Stimulated activated CD8-positive, alpha-beta memory T cell treated with anti-CD3 and anti-CD28 coated beads, Interleukin-12 subunit alpha, Interleukin-12 subunit beta, amount 100 ng/mL, for 1 hour (primary cell): ENCODE data around the gene PVALEF.

Experiments
- DNase-seq: peaks from one replicate; pipeline ENCODE4 v3.0.0-alpha.2; 2020; ENCODE audit warnings: low read depth

Gene PVALEF

DNA sequence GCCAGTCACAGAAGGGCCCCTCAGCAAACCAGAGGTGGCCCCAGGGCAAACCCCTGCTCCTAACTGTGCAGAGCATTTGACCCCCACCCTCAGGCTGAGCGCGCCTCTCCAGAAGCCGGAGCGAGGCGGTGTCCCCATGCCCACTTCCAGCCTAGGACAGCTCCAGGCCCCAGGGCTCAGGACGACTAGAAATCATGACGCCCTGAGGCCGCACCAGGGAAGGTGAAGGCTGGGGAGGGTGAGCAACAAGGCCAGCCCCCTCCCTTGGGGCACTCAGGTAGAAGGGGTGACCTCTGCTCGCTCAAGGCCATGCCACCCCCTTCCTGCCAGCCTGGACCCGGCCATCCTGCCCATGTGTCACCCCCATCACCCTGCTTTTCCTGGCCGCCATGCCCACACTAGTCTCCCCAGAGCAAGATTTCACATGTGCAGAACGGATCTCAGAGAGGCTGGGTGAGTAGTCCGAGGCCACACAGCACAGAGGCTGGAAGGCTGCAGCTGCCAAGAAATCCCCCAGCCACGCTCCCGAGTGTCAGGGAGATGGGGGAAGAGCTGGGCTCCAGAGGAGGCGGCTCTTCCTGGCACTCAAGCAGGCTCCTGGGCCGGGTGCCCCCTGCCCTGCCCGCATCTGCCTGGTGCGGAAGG lies 2.1 kb upstream of the PVALEF start:
- DNase-seq = no peak

DNA sequence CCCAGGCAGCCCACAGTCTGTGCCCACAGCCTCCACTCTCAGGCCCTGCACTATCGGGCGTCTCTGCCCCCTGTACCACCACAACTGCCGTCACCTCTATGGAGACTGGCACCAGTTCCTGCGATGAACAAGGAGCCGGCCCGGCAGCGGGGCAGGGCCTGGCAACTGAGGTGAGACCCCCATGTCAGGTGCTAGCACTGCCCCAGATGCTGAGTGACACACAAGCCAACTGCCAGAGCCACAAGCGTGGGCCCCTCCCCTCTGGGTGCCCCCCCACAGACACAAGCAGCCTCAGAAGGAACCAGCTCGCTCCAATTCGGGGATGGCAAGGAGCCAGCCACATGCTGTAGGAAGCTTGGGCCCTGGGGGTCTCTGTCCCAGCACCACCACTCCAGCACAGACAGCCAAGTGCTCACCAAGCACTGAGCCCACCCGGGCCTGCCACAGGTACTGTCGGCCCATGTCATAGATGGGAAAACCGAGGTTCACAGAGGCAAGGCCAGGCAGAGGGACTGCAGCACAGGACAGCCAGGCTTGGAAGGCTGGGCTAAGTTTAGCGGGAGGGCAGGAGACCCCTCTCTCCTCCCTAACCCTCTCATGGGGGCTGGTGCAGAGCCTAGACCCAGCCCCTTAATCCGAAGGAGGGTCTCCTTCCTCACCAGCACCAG lies 1.5 kb upstream of the PVALEF start:
- no peak for DNase-seq

DNA sequence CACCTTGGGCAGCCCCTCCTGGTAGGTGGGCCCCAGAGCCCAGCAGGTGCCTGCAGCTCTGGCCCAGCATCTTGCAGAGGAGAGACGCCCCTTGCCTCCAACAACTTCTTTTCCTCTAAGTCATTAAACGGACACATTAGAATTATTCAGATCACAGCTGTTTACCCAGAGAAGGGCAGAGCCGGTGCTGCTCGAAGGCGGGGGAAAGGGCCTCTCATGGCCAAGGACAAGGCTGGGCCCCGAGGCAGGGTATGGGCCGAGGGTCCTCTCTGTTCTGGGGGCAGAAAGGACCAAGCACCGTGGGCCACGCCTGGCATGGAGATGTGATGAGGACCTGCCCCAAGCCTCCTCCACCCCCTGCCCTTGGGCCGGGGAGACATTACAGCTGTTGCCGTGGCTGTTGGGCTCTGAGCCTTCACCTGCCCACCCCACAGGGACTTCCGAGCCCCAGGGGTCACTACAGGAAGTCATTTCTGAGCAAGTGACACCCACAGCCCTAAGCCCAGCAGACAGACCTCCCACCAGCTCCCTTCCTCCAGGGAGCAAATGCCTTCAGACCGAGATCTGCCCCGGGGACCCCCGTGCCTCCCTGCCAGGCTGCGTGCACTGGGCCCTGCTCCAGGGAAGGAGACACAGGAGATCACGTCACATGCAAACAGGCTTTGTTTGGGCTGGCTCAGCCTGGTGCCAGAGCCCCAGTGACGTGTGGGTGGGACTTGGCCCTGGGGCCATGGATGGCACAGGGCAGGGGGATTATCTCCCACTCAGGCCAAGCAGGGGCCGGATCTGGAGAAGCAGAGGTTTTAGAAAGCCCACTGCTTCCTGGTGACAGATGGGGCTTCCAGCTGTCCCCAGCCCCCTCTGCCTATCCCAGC lies 699 bp upstream of the PVALEF start:
- DNase-seq = no peak

DNA sequence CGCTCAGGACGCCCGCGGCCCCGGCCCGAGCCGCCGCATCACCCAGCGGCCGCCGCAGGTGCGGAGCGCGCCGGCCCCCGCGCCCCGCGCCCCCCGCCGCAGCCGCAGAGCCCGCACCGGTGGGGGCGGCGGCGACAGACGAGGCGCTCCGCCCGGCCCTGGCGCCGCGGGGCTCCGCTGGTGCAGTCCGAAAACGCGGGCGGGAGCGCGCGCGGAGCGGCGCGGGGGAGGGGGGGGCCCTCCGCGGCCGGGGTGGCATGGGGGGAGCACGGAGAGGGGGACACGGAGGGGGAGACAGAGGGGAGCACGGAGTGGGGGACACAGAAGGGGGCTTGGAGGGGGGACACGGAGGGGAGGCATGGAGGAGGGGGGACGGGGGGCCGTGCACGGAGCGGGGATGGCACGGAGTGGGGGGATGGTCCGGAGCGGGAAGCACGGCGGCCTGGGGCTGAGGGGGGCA lies 756 bp downstream of the PVALEF start, which contains the start of gene AATK:
TSS of gene AATK (minus strand) at position 189 of the 460 bp plus-strand sequence. CDS start 229 bp downstream, outside the sequence.
- no peak for DNase-seq

DNA sequence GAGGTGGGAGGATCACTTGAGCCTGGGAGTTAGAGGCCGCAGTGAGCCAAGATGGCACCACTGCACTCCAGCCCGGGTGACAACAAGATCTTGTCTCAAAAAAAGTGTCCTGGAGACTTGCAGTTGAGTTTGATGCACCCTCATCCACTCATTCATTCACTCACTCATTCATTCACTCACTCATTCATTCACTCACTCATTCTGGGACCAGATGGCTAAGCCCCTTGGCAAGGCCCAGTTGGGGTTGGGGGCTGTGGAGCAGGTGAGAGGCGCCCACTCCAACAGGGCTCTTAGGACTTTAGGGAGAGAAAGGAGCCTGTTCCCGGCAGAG lies 1.9 kb downstream of the PVALEF start:
- DNase-seq = no peak

DNA sequence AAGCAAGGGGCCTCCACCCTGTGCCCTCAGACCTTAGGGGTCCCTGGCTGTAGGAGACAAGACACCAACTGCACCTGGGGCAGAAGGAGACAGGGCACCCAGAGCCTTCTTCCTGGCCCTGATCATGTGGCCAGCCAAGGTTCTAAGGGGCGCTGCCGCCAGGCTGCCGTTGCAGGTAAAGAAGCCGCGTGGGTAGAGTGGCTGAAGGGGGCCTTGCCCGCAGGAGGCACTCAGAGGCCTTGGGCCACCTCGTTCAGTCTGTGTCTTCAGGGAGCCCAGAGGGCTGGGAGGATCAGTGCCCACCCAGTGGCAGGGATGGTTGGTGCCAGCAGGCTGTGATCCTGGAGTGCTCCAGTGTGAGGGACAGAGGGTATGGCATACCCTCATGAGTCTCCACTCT lies 2.3 kb downstream of the PVALEF start:
- no peak for DNase-seq

DNA sequence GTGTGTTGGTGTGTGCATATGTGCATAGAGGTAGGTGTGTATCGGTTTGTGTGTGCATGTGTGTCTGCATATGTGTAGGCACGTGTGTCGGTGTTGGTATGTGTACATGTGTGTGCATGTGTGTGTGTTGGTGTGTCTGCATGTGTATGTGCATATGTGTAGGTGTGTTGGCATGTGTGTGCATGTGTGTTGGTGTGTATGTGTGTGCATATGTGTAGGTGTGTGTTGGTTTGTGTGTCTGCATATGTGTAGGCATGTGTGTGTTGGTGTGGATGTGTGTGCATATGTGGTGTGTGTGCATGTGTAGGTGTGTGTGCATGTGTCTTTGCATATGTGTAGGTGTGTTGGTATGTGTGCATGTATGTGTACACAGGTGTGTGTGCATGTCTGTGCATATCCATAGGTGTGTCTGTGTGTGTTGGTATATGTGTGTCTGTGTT lies 4.6 kb downstream of the PVALEF start:
- no peak for DNase-seq

DNA sequence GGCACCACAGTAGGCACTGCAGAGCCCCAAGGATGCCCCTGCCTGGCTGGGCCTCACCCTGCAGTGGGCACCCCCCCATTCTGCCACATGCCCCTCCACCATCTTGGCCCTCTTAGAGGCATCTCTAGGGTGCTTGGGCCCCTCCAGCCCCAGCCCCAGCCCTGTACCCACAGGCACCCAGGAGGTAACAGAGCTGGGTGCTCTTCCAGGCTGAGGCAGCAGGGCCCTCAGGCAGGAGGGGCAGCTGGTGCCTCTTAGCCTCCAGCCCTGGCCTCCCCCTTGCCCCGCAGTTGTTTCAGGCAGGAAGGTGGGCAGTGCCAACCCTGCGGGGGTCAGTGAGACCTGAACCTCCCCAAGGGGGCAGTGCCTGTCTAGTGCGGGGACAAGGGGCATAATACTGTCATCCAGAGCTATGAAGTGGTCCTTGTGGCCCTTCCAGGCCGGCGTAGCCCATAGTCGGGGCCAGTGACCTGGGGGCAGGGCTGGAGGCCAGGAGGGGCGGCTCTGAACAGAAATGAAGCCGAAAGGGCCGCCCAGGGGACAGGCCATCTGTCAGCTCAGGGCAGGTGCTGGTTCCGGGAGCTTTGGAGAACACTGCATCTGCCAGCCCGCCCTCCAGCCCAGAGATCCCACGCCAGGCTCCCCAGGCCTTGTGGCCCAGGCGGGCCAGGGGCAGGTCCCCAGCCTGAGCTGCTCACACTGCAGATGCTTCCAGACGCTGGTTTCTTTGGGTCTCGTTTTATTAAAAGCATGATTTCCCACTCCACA lies 5.6 kb downstream of the PVALEF start:
- DNase-seq = no peak

DNA sequence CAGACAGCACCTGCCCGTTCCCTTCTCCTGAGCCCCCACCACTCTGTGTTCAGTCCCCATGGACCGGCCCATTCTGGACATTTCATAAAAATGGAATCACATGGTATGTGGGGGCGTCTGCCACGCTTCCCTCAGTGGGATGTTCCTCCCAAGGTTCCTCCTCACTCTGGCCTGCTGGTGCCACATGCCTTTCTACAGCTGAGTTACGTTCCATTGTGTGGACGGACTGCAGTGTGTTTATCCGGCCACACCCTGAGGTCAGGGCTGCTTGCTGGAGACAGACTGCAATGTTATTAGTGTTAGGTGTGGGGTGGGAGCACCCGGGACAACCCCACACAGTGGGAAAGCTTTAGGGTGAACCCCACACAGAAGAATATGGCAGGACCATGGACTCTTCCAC lies 6.6 kb downstream of the PVALEF start:
- DNase-seq = no peak

DNA sequence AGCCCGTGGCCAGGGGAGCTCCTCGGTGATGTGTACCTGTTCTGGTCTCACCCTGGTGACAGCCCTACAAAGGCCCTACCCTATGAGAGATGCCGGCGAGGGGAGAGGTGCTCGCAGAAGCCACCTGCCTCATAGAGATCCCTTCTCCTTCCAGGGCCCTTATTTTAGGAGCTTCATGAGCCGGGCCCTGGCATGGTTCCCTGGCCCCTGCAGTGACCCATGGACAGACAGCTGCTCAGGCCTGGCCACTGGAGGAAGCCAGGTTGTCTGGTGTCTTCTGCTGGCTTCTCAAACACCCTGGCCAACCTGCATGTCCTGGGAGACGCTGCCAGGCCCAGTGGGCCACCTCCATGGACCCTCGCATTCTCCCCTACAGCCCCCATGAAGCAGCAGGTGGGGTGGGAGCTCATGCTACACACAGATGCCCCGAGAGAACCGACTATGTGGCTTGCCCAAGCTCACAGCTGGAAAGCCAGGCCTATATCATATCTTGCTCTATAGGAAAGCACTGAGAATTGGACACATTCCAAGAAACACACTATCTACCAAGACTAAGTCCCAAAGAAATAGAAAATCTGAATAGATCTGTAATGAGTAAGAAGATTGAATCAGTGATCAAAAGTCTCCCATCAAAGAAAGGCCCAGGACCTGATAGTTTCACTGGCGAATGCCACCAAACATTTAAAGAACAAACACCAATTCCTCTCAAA lies 7.9 kb downstream of the PVALEF start:
- no peak for DNase-seq

DNA sequence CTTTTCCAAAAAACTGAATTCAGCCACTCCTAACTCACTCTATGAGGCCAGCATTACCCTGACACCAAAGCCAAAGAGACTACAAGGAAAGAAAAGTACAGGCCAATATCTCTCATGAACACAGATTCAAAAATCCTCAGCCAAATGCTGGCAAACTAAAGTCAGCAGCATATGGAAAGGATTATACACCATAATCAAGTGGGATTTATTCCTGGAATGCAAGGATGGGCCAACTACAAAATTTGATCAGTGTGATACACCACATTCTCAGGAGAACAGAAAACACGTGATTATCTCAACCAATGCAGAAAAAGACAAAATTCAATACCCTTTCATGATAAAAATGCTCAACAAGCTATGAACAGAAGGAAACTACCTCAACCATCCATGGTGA lies 8.5 kb downstream of the PVALEF start:
- no peak for DNase-seq

DNA sequence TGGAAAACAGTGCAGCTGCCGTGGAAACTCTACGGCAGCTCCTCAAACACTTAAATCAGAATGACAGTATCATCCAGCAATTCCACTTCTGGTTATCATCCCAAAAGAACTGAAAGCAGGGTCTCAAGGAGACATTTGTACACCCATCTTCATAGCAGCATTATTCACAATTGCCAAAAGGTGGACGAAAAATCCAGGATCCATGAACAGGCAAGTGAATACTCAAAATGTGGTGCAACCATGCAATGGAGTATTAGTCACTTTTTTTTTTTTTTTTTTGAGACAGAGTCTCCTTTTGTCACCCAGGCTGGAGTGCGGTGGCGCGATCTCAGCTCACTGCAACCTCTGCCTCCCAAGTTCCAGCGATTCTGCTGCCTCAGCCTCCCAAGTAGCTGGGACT lies 11.4 kb downstream of the PVALEF start:
- no peak for DNase-seq

DNA sequence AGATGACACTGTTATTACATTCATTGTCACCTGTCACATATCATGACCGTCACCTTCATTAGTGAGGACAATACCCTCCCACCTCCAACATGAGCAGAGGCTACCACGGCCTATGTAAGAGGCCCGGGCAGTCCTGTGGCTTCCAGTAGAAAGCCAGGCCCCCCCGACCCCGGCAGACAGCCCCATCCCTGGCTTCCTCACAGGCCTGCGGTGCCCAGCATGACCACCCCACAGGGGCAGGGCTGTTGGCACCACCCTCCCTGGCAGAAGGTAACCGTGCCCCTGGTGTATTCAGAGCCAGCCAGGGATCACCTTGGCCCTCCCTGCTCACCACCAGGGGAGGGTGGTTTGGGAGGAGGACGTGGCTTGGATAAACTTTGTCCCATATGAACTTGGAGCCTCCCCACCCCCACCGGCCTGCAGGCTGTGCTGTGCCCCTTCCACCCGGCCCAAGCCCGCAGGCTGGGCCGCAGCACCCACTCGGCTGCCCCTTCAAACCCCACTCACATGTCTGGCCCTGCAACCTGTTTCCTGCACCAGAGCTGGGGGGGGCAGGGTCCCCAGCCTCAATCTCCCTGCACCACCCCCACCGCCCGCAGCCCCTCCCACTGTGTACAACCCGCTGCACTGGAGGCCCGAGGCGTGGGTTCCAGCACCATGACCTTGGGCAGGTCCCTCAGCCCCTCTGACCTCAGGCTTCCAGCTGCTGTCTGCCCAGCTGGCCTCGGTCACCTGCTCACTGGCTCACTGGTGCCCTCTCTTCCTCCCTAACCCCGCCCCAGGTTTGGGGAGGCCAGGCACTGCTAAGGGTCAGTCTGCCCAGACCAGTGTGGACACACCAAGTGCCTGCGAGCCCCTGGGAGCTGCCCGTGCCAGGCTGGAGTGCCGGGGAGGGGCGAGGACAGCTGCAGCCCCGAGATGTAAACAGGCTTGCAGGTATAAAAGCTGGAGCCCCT lies 13.1 kb downstream of the PVALEF start:
- DNase-seq = no peak

DNA sequence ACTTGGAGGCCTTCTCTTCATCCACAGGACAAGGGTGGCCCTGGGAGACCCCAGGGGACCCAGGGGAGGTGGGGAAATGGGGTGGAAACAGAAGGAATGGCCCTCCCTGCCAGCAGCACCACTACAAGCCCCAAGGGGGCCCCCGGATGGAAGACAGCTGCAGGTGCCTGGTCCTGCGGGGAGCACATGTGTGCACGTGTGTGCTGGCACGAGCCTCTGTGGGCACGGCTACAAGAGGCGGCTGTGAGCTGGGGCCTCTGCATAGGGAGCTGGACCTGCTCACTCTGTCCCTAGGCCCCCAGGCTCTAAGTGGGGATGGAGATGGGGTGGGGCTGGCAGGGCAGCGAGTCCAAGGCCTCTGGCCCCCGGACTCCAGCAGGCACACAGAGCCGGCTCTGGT lies 13.9 kb downstream of the PVALEF start:
- DNase-seq = no peak

DNA sequence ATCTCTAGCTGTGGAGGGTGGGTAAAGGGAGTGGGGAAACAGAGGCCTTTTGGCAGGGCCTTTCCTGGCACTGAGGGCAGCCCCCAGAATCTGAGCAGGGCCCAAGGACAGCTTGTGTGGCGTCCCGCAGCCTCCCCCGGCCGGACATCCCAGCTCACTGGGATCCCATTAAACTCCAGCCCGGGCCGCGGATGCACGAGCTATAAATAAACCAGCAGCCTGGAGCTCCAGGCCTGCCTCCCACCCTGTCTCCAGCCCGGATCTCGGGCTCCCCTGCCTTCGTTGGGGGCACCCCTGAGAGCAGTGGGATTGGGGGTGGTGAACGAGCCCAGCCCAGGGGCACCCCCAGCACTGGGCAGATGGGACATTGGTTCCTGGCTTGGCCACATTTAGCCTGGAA lies 14.6 kb downstream of the PVALEF start:
- DNase-seq = no peak

DNA sequence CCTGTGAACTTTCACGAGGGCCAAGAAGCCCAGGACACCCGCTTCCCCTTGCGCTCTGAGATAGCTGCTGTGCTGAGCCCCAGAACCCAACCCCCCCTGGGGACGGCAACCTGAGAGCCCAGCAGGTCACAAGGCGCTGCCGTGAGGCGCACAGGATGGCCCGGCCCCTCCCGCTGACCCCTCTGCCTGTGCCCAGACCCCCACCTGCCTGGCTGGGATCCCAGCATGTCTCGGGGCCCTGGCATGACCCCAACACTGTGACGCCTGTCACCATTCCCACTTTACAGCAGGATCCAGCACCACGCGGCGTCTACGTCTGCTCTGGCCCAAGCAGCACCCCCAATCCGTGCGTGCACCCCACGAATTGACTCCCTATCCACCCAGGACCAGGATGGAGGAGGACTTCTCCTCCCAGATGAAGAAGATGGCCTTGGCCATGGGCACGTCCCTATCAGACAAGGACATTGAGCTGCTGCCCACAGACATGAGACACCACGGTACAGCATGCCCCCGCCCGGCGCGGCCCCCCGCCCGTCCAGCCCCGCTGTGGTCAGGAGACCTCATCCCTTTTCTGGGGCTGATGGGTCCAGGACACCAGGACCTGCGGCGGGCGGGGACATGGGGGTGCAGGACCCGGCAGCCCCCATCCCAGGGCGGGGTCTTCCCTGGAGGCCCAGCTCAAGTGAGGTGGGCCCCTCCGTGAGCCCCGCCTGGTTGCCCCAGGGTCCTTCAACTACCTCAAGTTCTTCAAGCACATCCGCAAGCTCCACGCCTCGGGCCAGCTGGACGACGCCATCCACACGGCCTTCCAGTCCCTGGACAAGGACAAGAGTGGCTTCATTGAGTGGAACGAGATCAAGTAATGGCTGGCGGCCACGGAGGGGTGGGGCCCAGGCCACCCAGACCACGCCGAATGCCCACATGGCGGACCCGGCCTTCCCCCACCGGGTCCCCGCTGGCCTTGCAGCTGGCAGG lies 15.8 kb downstream of the PVALEF start:
- no peak for DNase-seq

DNA sequence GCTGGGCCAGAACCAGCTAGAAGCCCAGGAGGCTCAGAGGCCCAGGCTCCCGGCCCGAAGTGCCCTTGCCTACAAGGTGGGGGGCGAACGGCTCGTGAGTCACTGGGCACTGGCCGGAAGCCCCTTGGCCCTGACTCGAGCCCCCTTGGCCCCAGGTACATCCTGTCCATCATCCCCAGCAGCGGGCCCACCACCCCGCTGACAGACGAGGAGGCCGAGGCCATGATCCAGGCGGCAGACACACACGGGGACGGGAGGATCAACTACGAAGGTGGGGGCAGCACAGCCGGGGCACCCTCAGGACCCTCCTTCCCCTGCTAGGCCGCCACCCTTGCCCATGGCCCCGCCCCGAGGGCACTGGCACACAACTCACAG lies 16.5 kb downstream of the PVALEF start:
- no peak for DNase-seq

DNA sequence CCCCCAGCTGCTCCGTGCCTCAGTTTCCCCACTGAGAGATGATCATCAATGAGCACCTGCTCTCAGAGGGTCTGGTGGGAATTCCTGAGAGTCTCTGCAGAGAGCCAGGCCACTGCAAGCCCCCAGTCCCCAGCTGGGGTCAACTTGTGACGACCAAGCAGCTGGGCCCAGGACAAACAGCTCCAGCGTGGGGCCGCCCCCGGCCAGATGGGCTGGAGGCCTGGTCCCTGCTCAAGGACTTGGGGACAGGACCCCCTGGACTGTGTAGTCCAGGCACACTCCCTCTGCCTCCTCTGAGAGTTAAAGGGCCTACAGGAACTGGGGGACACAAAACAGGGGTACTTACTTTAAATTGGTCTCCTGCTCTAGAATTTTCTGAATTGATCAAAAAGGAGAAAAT lies 17.3 kb downstream of the PVALEF start:
- DNase-seq = no peak

DNA sequence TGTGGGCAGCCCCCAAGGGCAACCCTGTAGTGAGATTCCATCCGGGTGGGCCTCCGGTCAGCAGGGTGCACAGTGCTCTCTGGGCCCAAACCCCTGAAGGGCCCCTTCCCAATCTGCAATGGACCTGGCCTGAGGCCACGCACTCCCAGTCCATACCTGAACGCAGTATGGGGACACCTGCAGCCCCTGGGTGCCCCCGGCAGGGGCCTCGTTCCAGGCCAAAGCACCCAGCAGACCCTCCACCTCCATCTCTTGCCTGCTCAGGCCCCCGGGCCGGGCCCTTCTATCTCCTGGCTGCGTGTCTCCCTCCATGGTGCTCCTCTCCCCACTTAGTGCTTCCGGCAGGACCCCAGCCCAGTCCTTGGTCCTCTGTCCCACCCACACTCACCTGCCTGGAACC lies 18.0 kb downstream of the PVALEF start:
- no peak for DNase-seq
